ENCODE data around the gene BMPR1B.

- TF ChIP-seq CTCF (IDR thresholded peaks at IDR 0.05) = no peak
- no peak for TF ChIP-seq POLR2AphosphoS5 (IDR thresholded peaks at IDR 0.05)
- no peak for TF ChIP-seq EP300 (IDR thresholded peaks at IDR 0.05)
These were observed 199.3 kb downstream of the BMPR1B start for GRCh38 chr4:94957030-94957429.
